OCI-LY7 (cell line): ENCODE results near the gene HLA-DPB1.

Experiments
- CTCF ChIP-seq: fragments of 200-600 bp; sonication (generic); conservative IDR thresholded peaks from 2 replicates; pipeline ENCODE4 v1.5.1; 2014; ENCODE audit warnings: mild to moderate bottlenecking, antibody characterized with exemption, low read length, moderate library complexity, mixed read lengths
- EZH2phosphoT487 ChIP-seq: fragments of 200-600 bp; sonication (generic); IDR thresholded peaks from 2 replicates; pipeline ENCODE4 v1.6.1; 2018; ENCODE audit warnings: low read depth, borderline replicate concordance, mild to moderate bottlenecking, mixed run types, antibody characterized with exemption, low read length, moderate library complexity, mixed read lengths

- TF ChIP-seq CTCF (no peak), EZH2phosphoT487 (no peak)
Measured at GRCh38 chr6:33124525-33124901, 48.7 kb downstream of the HLA-DPB1 start.
